Vagina (tissue), 2 donors: ENCODE results near the gene TMEM121B. TPM values are rescaled to one million over a fixed set of nuclear protein-coding genes. Genes with fewer than 3 reads are reported as not detected.

ENCODE experiments used
- DNase-seq, 2 donors: peaks; one replicate each; pipeline ENCODE4 v3.0.0-alpha.2; 2017; ENCODE audit errors: extremely low spot score in 2 of 2
- H3K27ac ChIP-seq: fragments of 200-600 bp; sonication (generic); one replicate; pipeline ENCODE4 v1.5.1; 2019
- H3K27me3 ChIP-seq: fragments of 200-600 bp; sonication (generic); one replicate; pipeline ENCODE4 v1.5.1; 2019
- H3K36me3 ChIP-seq, 2 donors: fragments of 200-600 bp; sonication (generic); one replicate each; pipeline ENCODE4 v1.5.1; 2017 to 2019
- H3K4me1 ChIP-seq: fragments of 200-600 bp; sonication (generic); one replicate; pipeline ENCODE4 v1.5.1; 2019
- H3K4me3 ChIP-seq, 2 donors: fragments of 200-600 bp; sonication (generic); 1 replicate in 1 of 2; 2 replicates in 1 of 2; pipeline ENCODE4 v1.5.1; 2016 to 2019
- H3K9me3 ChIP-seq: fragments of 200-600 bp; sonication (generic); one replicate; pipeline ENCODE4 v1.5.1; 2019
- POLR2A ChIP-seq, 2 donors: fragments of 450-650 bp; IDR thresholded peaks; one replicate each; pipeline ENCODE4 v1.6.1; 2017; ENCODE audit warnings: antibody characterized with exemption in 2 of 2, mild to moderate bottlenecking in 2 of 2, moderate library complexity in 2 of 2
- POLR2AphosphoS5 ChIP-seq, 2 donors: sonication (generic); formaldehyde crosslinking; IDR thresholded peaks; one replicate each; pipeline ENCODE4 v1.9.0; 2017; ENCODE audit warnings: antibody characterized with exemption in 2 of 2, mild to moderate bottlenecking in 2 of 2, low read depth in 1 of 2; ENCODE audit not compliant: insufficient read depth in 1 of 2
- intact Hi-C: fragments of 100-400 bp; cut with DNase I; formaldehyde crosslinking; loops from one replicate; pipeline ENCODE4 v1.15.1; 2023
- total RNA-seq: library from RNA; depleted of rRNA; stranded (reverse); fragments of >200 nt; gene quantifications from one replicate; pipeline ENCODE4 v1.2.3, GENCODE V29; 2016
- TF ChIP-seq, protein P1 (sequence below), 3 experiments: fragments of 450-650 bp in 2 of 3; fragments of 200-600 bp in 1 of 3; sonication (generic) in 1 of 3; IDR thresholded peaks; one replicate each; pipeline ENCODE4 v1.5.1; 2017 to 2019; ENCODE audit warnings: antibody characterized with exemption in 3 of 3, mild to moderate bottlenecking in 2 of 3, moderate library complexity in 2 of 3

Gene TMEM121B
- total RNA-seq, 1 donor from 2014 or later, result not detected

DNA sequence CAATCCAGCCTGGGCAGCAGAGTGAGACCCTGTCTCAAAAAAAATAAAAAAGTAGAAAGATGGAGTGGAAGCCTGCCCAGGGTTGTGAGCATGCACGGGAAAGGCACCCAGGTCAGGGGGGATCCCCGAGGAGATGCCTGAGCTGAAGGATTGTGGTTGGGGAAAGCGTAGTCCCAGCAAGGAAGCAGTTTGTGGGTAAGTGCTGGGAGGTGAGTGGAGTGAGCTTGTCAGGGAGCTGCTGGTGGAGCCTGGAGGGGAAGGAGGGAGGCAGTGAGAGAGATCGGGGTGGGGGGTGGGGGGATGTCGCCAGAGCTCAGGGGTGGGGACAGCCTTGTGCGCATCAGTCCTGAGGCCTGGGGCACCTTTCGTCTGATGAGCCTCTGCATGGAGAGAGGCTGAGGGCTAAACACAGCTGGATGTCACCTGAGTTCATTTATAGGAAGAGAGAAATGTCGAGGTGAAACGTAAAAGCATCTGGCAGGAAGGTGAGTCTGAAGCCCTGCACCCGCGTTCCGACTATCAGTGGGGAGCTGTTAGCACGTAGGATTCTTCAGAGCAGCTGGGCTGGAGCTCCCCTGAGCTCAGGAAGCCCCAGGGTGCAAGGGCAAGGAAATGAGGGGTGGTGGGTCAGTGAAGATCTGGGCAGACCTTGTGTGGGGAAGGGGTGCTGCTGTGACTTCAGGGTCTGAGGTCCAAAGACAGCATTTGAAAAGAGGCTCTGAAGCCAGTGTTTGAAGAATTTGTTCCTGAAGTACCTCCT lies 10.2 kb downstream of the TMEM121B start:
- Histone ChIP-seq H3K4me3 (no peak overlapping the region), H3K4me1 (no peaks in the 10 kb centered on the region), H3K27me3 (no peaks in the 10 kb centered on the region), H3K9me3 (no peaks in the 10 kb centered on the region), H3K27ac (no peak overlapping the region), H3K36me3 (peaks cover 0 to 31% of the 10 kb centered on the region in 2 donors)
- no peak for DNase-seq
- intact Hi-C loops, result no loop called here
- TF ChIP-seq, protein P1, sequence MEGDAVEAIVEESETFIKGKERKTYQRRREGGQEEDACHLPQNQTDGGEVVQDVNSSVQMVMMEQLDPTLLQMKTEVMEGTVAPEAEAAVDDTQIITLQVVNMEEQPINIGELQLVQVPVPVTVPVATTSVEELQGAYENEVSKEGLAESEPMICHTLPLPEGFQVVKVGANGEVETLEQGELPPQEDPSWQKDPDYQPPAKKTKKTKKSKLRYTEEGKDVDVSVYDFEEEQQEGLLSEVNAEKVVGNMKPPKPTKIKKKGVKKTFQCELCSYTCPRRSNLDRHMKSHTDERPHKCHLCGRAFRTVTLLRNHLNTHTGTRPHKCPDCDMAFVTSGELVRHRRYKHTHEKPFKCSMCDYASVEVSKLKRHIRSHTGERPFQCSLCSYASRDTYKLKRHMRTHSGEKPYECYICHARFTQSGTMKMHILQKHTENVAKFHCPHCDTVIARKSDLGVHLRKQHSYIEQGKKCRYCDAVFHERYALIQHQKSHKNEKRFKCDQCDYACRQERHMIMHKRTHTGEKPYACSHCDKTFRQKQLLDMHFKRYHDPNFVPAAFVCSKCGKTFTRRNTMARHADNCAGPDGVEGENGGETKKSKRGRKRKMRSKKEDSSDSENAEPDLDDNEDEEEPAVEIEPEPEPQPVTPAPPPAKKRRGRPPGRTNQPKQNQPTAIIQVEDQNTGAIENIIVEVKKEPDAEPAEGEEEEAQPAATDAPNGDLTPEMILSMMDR (IDR thresholded peaks at IDR 0.05), result no peak
- no peak for TF ChIP-seq POLR2AphosphoS5 (IDR thresholded peaks at IDR 0.05; ENCODE audit: insufficient read depth in 1 of 2, low read depth in 1 of 2)

DNA sequence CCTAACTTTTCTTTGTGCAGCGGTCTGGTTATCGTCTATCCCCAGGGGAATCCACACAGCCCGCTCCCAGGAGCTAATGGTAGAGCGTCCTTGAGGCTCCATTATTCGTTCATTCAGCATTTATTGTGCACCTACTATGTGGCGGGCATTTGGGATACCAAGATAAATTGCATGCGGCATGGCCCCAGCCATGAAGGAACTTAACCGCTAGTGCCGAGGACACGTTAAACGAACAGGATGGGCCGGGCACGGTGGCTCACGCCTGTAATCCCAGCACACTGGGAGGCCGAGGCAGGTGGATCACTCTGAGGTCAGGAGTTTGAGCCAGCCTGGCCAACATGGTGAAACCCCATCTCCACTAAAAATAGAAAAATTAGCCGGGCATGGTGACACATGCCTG lies 11.2 kb downstream of the TMEM121B start:
- Histone ChIP-seq H3K36me3 (peaks cover 0 to 40% of the 10 kb centered on the region in 2 donors), H3K4me3 (no peak overlapping the region), H3K27ac (no peak overlapping the region), H3K27me3 (no peaks in the 10 kb centered on the region), H3K9me3 (no peaks in the 10 kb centered on the region), H3K4me1 (no peaks in the 10 kb centered on the region)
- intact Hi-C loops, result no loop called here
- no peak for DNase-seq
- TF ChIP-seq POLR2AphosphoS5 (IDR thresholded peaks at IDR 0.05; ENCODE audit: insufficient read depth in 1 of 2, low read depth in 1 of 2) (no peak), POLR2A (IDR thresholded peaks at IDR 0.05) (no peak)
- TF ChIP-seq, protein P1 (IDR thresholded peaks at IDR 0.05), result no peak

DNA sequence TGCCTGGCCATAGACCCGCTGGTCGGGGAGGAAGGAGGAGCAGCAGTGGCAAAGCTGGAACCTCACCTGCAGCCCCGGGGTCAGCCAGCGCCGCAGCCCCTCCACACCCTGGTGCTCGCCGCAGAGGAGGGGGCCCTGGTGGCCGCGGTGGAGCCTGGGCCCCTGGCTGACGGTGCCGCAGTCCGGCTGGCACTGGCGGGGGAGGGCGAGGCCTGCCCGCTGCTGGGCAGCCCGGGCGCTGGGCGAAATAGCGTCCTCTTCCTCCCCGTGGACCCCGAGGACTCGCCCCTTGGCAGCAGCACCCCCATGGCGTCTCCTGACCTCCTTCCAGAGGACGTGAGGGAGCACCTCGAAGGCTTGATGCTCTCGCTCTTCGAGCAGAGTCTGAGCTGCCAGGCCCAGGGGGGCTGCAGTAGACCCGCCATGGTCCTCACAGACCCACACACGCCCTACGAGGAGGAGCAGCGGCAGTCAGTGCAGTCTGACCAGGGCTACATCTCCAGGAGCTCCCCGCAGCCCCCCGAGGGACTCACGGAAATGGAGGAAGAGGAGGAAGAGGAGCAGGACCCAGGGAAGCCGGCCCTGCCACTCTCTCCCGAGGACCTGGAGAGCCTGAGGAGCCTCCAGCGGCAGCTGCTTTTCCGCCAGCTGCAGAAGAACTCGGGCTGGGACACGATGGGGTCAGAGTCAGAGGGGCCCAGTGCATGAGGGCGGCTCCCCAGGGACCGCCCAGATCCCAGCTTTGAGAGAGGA lies 11.9 kb downstream of the TMEM121B start:
- Histone ChIP-seq H3K4me1 (no peaks in the 10 kb centered on the region), H3K27ac (no peak overlapping the region), H3K27me3 (no peaks in the 10 kb centered on the region), H3K4me3 (no peak overlapping the region), H3K36me3 (peaks cover 0 to 47% of the 10 kb centered on the region in 2 donors), H3K9me3 (no peaks in the 10 kb centered on the region)
- TF ChIP-seq, protein P1 (IDR thresholded peaks at IDR 0.05), result no peak
- TF ChIP-seq POLR2AphosphoS5 (IDR thresholded peaks at IDR 0.05; ENCODE audit: insufficient read depth in 1 of 2, low read depth in 1 of 2) (no peak), POLR2A (IDR thresholded peaks at IDR 0.05) (no peak)
- intact Hi-C loops, result no loop called here
- DNase-seq, result no peak

DNA sequence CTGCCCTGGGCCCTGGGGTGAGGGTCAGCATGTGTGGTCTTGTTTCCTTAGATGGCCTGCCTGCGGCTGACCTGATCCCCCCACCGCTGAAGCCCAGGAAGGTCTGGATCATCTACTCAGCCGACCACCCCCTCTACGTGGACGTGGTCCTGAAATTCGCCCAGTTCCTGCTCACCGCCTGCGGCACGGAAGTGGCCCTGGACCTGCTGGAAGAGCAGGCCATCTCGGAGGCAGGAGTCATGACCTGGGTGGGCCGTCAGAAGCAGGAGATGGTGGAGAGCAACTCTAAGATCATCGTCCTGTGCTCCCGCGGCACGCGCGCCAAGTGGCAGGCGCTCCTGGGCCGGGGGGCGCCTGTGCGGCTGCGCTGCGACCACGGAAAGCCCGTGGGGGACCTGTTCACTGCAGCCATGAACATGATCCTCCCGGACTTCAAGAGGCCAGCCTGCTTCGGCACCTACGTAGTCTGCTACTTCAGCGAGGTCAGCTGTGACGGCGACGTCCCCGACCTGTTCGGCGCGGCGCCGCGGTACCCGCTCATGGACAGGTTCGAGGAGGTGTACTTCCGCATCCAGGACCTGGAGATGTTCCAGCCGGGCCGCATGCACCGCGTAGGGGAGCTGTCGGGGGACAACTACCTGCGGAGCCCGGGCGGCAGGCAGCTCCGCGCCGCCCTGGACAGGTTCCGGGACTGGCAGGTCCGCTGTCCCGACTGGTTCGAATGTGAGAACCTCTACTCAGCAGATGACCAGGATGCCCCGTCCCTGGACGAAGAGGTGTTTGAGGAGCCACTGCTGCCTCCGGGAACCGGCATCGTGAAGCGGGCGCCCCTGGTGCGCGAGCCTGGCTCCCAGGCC lies 12.7 kb downstream of the TMEM121B start:
- peaks cover 0 to 49% of the 10 kb centered on the region in 2 donors for H3K36me3 ChIP-seq
- no peaks in the 10 kb centered on the region for H3K4me1 ChIP-seq
- no peaks in the 10 kb centered on the region for H3K9me3 ChIP-seq
- no peaks in the 10 kb centered on the region for H3K27me3 ChIP-seq
- no peak overlapping the region for H3K4me3 ChIP-seq
- TF ChIP-seq POLR2A (IDR thresholded peaks at IDR 0.05), result no peak
- TF ChIP-seq, protein P1 (IDR thresholded peaks at IDR 0.05), result no peak
- TF ChIP-seq POLR2AphosphoS5 (IDR thresholded peaks at IDR 0.05; ENCODE audit: insufficient read depth in 1 of 2, low read depth in 1 of 2), result no peak
- intact Hi-C loops, result no loop called here
- DNase-seq, result no peak
- H3K27ac ChIP-seq, result no peak overlapping the region
